WTC11 (cell line): ENCODE data around the gene PAIP2. TPM values are rescaled to one million over a fixed set of nuclear protein-coding genes. Genes with fewer than 3 reads are reported as not detected.

ENCODE experiments used
- ATAC-seq: fragments of 200-7000 bp; cut with Tn5 transposase; 2 replicates; pipeline ENCODE4 v1.10.0; 2021; ENCODE audit warnings: mild to moderate bottlenecking, moderate library complexity
- CTCF ChIA-PET: fragments of 300-600 bp; sonication (Branson Sonifier 250); formaldehyde crosslinking; loops from one replicate; lab custom pipeline; 2021; ENCODE audit warnings: antibody characterized with exemption; lab: Charles Lee
- POLR2A ChIA-PET: fragments of 350-600 bp; sonication (Branson Sonifier 250); formaldehyde crosslinking; loops from one replicate; lab custom pipeline; 2021; ENCODE audit warnings: antibody characterized with exemption; lab: Charles Lee
- DNase-seq: peaks from one replicate; pipeline ENCODE4 v3.0.0; 2021; ENCODE audit warnings: low spot score
- H3K27ac Mint-ChIP-seq: 2 replicates; pipeline ENCODE4 v1.8.0; 2021; ENCODE audit warnings: mixed read lengths
- H3K27me3 Mint-ChIP-seq: 2 replicates; pipeline ENCODE4 v1.8.0; 2021; ENCODE audit warnings: low read depth, mild to moderate bottlenecking, moderate library complexity, mixed read lengths
- H3K36me3 Mint-ChIP-seq: 2 replicates; pipeline ENCODE4 v1.8.0; 2021; ENCODE audit warnings: mixed read lengths
- H3K4me1 Mint-ChIP-seq: 2 replicates; pipeline ENCODE4 v1.8.0; 2022; ENCODE audit warnings: mixed read lengths
- H3K4me3 Mint-ChIP-seq: 2 replicates; pipeline ENCODE4 v1.8.0; 2021; ENCODE audit warnings: mild to moderate bottlenecking, moderate library complexity, mixed read lengths
- H3K9me3 Mint-ChIP-seq: 2 replicates; pipeline ENCODE4 v1.8.0; 2021; ENCODE audit warnings: mixed read lengths
- ARID4B ChIP-seq: sonication (generic); formaldehyde crosslinking; IDR thresholded peaks from 2 replicates; pipeline ENCODE4 v1.8.0; 2023; ENCODE audit warnings: missing genetic modification reagents, mild to moderate bottlenecking, borderline replicate concordance
- ELF4 ChIP-seq: sonication (generic); formaldehyde crosslinking; IDR thresholded peaks from 2 replicates; pipeline ENCODE4 v1.8.1; 2022; ENCODE audit warnings: low read depth, mild to moderate bottlenecking, moderate library complexity, missing genetic modification reagents
- EMX1 ChIP-seq: fragments of 250-450 bp; sonication (Bioruptor Pico); IDR thresholded peaks from 2 replicates; pipeline ENCODE4 v1.8.0; 2021; ENCODE audit warnings: mild to moderate bottlenecking
- ESRRA ChIP-seq: sonication (generic); formaldehyde crosslinking; IDR thresholded peaks from 2 replicates; pipeline ENCODE4 v1.8.1; 2022; ENCODE audit warnings: mild to moderate bottlenecking, missing genetic modification reagents, borderline replicate concordance
- FOXJ3 ChIP-seq: sonication (generic); formaldehyde crosslinking; IDR thresholded peaks from 2 replicates; pipeline ENCODE4 v1.9.0; 2021; ENCODE audit warnings: missing genetic modification reagents, mild to moderate bottlenecking, borderline replicate concordance
- FOXP4 ChIP-seq: sonication (generic); formaldehyde crosslinking; IDR thresholded peaks from 2 replicates; pipeline ENCODE4 v1.8.0; 2022; ENCODE audit warnings: mild to moderate bottlenecking, missing genetic modification reagents
- JAZF1 ChIP-seq: fragments of 250-450 bp; sonication (Bioruptor Pico); IDR thresholded peaks from 2 replicates; pipeline ENCODE4 v1.9.0; 2021; ENCODE audit warnings: moderate library complexity, mild to moderate bottlenecking, inconsistent platforms
- NR3C1 ChIP-seq: sonication (generic); formaldehyde crosslinking; conservative IDR thresholded peaks from 2 replicates; pipeline ENCODE4 v1.8.1; 2023; ENCODE audit warnings: low read depth, mild to moderate bottlenecking, missing genetic modification reagents
- RELA ChIP-seq: sonication (generic); formaldehyde crosslinking; IDR thresholded peaks from 2 replicates; pipeline ENCODE4 v1.8.1; 2022; ENCODE audit warnings: missing genetic modification reagents, mild to moderate bottlenecking, borderline replicate concordance
- RORB ChIP-seq: fragments of 250-450 bp; sonication (Bioruptor Pico); IDR thresholded peaks from 2 replicates; pipeline ENCODE4 v1.9.0; 2021; ENCODE audit warnings: mild to moderate bottlenecking
- SOX15 ChIP-seq: fragments of 250-450 bp; sonication (Bioruptor Pico); IDR thresholded peaks from 2 replicates; pipeline ENCODE4 v1.9.0; 2021; ENCODE audit warnings: mild to moderate bottlenecking
- TCF7 ChIP-seq: sonication (generic); formaldehyde crosslinking; IDR thresholded peaks from 2 replicates; pipeline ENCODE4 v1.8.0; 2022; ENCODE audit warnings: mild to moderate bottlenecking, low read depth, missing genetic modification reagents, moderate library complexity
- ZBTB43 ChIP-seq: sonication (generic); formaldehyde crosslinking; IDR thresholded peaks from 2 replicates; pipeline ENCODE4 v1.8.1; 2023; ENCODE audit warnings: mild to moderate bottlenecking, missing genetic modification reagents
- ZNF121 ChIP-seq: sonication (generic); formaldehyde crosslinking; IDR thresholded peaks from 2 replicates; pipeline ENCODE4 v1.8.0; 2023; ENCODE audit warnings: missing genetic modification reagents
- ZNF232 ChIP-seq: sonication (generic); formaldehyde crosslinking; IDR thresholded peaks from 2 replicates; pipeline ENCODE4 v1.8.0; 2022; ENCODE audit warnings: mild to moderate bottlenecking, missing genetic modification reagents
- ZNF263 ChIP-seq: sonication (generic); formaldehyde crosslinking; IDR thresholded peaks from 2 replicates; pipeline ENCODE4 v1.8.1; 2022; ENCODE audit warnings: low read depth, mild to moderate bottlenecking, moderate library complexity, missing genetic modification reagents
- total RNA-seq: library from RNA; stranded (reverse); gene quantifications from 3 replicates; pipeline ENCODE4 v1.2.3, GENCODE V29; 2021
- TF ChIP-seq, protein P1 (sequence below): fragments of 250-450 bp; sonication (Bioruptor Pico); conservative IDR thresholded peaks from 2 replicates; pipeline ENCODE4 v1.9.0; 2021; ENCODE audit warnings: mild to moderate bottlenecking
- TF ChIP-seq, protein P2 (sequence below): sonication (generic); formaldehyde crosslinking; IDR thresholded peaks from 2 replicates; pipeline ENCODE4 v1.8.1; 2023; ENCODE audit warnings: mild to moderate bottlenecking, moderate library complexity, missing genetic modification reagents

Gene PAIP2
- total RNA-seq, 1 experiment from 2014 or later: 126 TPM

GRCh38 chr5:139415869-139416268, 74.2 kb downstream of the PAIP2 start:
- Mint-ChIP-seq H3K36me3 (peaks cover 13% of the 10 kb centered on the region), H3K9me3 (no peaks in the 10 kb centered on the region), H3K4me3 (no peak overlapping the region), H3K27ac (no peak overlapping the region), H3K27me3 (no peaks in the 10 kb centered on the region; the same call in 1 of the 2 replicates), H3K4me1 (peaks cover 9% of the 10 kb centered on the region)
- ATAC-seq (no peak), DNase-seq (no peak)
- TF ChIP-seq, protein P1, sequence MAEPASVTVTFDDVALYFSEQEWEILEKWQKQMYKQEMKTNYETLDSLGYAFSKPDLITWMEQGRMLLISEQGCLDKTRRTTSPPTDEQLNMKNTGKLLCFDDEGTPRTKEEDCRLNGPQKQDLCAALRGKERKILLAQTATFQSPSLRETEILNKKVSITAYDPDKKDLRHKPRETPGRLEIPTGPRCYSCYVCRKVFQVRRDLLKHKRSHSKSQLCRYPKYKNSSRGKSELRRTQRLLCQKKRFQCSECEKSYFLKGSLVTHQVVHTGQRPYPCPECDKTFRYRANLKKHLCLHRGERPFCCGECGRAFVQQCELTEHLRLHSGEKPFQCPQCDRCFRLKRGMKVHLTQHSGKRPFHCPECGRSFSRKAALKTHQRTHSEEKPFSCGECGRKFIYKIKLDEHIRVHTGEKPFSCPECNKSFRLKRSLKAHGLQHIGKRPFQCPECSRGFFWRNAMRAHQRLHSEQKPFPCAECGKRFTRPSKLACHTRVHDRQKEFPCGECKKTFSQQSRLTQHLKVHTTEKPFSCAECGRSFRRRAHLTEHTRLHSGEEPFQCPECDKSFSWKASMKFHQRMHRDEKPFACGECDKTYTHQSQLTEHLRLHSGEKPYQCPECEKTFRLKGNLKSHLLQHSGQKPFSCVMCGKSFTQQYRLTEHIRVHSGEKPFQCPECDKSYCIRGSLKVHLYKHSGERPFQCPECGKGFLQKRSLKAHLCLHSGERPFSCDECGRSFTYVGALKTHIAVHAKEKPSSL (CRISPR knock-in tag): no peak
- TF ChIP-seq ZBTB43 (CRISPR knock-in tag) (no peak), ARID4B (CRISPR knock-in tag) (no peak), FOXJ3 (no peak), NR3C1 (CRISPR knock-in tag) (no peak), RORB (no peak)
- TF ChIP-seq, protein P2, sequence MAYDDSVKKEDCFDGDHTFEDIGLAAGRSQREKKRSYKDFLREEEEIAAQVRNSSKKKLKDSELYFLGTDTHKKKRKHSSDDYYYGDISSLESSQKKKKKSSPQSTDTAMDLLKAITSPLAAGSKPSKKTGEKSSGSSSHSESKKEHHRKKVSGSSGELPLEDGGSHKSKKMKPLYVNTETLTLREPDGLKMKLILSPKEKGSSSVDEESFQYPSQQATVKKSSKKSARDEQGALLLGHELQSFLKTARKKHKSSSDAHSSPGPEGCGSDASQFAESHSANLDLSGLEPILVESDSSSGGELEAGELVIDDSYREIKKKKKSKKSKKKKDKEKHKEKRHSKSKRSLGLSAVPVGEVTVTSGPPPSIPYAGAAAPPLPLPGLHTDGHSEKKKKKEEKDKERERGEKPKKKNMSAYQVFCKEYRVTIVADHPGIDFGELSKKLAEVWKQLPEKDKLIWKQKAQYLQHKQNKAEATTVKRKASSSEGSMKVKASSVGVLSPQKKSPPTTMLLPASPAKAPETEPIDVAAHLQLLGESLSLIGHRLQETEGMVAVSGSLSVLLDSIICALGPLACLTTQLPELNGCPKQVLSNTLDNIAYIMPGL (CRISPR knock-in tag): no peak
- ChIA-PET POLR2A (no interaction called here), CTCF (interaction anchor here (0.6 kb wide), 1 partner anchor 139 kb away, joined by 3 read pairs; no protein-coding TSS in a partner anchor)

DNA sequence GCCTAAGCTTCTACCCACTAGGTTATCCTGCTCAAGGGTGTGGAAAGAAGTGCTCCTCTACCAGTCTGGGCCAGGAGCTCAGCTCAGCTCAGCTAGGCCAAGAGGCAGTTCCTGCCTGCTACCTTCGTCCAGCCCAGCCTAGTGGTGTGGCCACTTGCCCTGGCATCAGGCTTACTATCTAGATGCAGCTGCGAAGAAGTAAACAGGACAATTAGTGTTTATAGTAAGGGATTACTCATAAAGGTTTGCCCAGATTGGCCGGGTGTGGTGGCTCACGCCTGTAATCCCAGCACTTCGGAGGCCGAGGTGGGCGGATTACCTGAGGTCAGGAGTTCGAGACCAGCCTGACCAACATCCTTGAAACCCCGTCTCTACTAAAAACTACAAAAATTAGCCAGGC, 75.0 kb downstream of the PAIP2 start:
- TF ChIP-seq ZNF121 (no peak), TCF7 (CRISPR knock-in tag) (no peak), JAZF1 (no peak), SOX15 (CRISPR knock-in tag) (no peak), FOXP4 (CRISPR knock-in tag) (no peak), ELF4 (no peak), RELA (no peak), EMX1 (no peak), NR3C1 (CRISPR knock-in tag) (no peak), FOXJ3 (no peak), ZNF232 (CRISPR knock-in tag) (no peak), ESRRA (CRISPR knock-in tag) (no peak), ZNF263 (no peak)
- ATAC-seq: no peak
- Mint-ChIP-seq H3K4me1 (peaks cover 9% of the 10 kb centered on the region), H3K27ac (no peak overlapping the region), H3K9me3 (no peaks in the 10 kb centered on the region), H3K36me3 (peaks cover 13% of the 10 kb centered on the region), H3K27me3 (no peaks in the 10 kb centered on the region; the same call in 1 of the 2 replicates), H3K4me3 (no peak overlapping the region)
- ChIA-PET POLR2A (no interaction called here), CTCF (interaction anchor here (9.6 kb wide), 1 partner anchor 99 kb away, joined by 208 read pairs; no protein-coding TSS in a partner anchor)
- DNase-seq: no peak
